GM08714 (cell line): ENCODE data around the gene LAMA2.

Experiments
- H3K4me3 ChIP-seq: fragments of 200-500 bp; sonication (Bioruptor generic); 2 replicates; pipeline ENCODE4 v1.5.1; 2014; ENCODE audit warnings: mild to moderate bottlenecking, low read length, inconsistent platforms
- ZNF274 ChIP-seq: IDR thresholded peaks from 2 replicates; pipeline ENCODE4 v1.6.1; 2012; ENCODE audit warnings: mild to moderate bottlenecking, low read depth, low read length

Gene LAMA2

GRCh38 chr6:129320892-129321291 is 438.0 kb downstream of the LAMA2 start:
- H3K4me3 ChIP-seq, result no peak overlapping the region
- no peak for TF ChIP-seq ZNF274

- TF ChIP-seq ZNF274, result no peak
- H3K4me3 ChIP-seq, result no peak overlapping the region
Observed at GRCh38 chr6:129321303-129321702, 438.4 kb downstream of the LAMA2 start.

- H3K4me3 ChIP-seq, result no peak overlapping the region
- no peak for TF ChIP-seq ZNF274
Observed at GRCh38 chr6:129324345-129324744, 441.4 kb downstream of the LAMA2 start.

GRCh38 chr6:129329678-129330077 is 446.7 kb downstream of the LAMA2 start:
- no peak overlapping the region for H3K4me3 ChIP-seq
- no peak for TF ChIP-seq ZNF274

GRCh38 chr6:129331450-129332138 is 448.7 kb downstream of the LAMA2 start:
- no peak for TF ChIP-seq ZNF274
- no peak overlapping the region for H3K4me3 ChIP-seq

- no peak overlapping the region for H3K4me3 ChIP-seq
- no peak for TF ChIP-seq ZNF274
Observed at GRCh38 chr6:129335792-129336191, 452.9 kb downstream of the LAMA2 start.

GRCh38 chr6:129338683-129339082 is 455.7 kb downstream of the LAMA2 start:
- H3K4me3 ChIP-seq, result no peak overlapping the region
- no peak for TF ChIP-seq ZNF274

- no peak overlapping the region for H3K4me3 ChIP-seq
- TF ChIP-seq ZNF274, result no peak
Observed at GRCh38 chr6:129340983-129341382, 458.0 kb downstream of the LAMA2 start.

GRCh38 chr6:129342243-129342642 is 459.3 kb downstream of the LAMA2 start:
- TF ChIP-seq ZNF274, result no peak

GRCh38 chr6:129342796-129343195 is 459.9 kb downstream of the LAMA2 start:
- TF ChIP-seq ZNF274, result no peak
- no peak overlapping the region for H3K4me3 ChIP-seq

More at GRCh38 chr6:129342243-129342642, 459.3 kb downstream of the LAMA2 start:
- H3K4me3 ChIP-seq, result no peak overlapping the region

GRCh38 chr6:129344379-129344778 is 461.4 kb downstream of the LAMA2 start:
- no peak for TF ChIP-seq ZNF274
- no peak overlapping the region for H3K4me3 ChIP-seq

GRCh38 chr6:129345890-129346289 is 463.0 kb downstream of the LAMA2 start:
- TF ChIP-seq ZNF274, result no peak
- no peak overlapping the region for H3K4me3 ChIP-seq

GRCh38 chr6:129346964-129347363 is 464.0 kb downstream of the LAMA2 start:
- H3K4me3 ChIP-seq, result no peak overlapping the region
- no peak for TF ChIP-seq ZNF274

- no peak for TF ChIP-seq ZNF274
- no peak overlapping the region for H3K4me3 ChIP-seq
Observed at GRCh38 chr6:129350278-129350677, 467.3 kb downstream of the LAMA2 start.

GRCh38 chr6:129351807-129352206 is 468.9 kb downstream of the LAMA2 start:
- H3K4me3 ChIP-seq, result no peak overlapping the region
- no peak for TF ChIP-seq ZNF274

- no peak overlapping the region for H3K4me3 ChIP-seq
- no peak for TF ChIP-seq ZNF274
Observed at GRCh38 chr6:129353067-129353466, 470.1 kb downstream of the LAMA2 start.
